Measurements from ENCODE around the gene GLIPR1.

DNA sequence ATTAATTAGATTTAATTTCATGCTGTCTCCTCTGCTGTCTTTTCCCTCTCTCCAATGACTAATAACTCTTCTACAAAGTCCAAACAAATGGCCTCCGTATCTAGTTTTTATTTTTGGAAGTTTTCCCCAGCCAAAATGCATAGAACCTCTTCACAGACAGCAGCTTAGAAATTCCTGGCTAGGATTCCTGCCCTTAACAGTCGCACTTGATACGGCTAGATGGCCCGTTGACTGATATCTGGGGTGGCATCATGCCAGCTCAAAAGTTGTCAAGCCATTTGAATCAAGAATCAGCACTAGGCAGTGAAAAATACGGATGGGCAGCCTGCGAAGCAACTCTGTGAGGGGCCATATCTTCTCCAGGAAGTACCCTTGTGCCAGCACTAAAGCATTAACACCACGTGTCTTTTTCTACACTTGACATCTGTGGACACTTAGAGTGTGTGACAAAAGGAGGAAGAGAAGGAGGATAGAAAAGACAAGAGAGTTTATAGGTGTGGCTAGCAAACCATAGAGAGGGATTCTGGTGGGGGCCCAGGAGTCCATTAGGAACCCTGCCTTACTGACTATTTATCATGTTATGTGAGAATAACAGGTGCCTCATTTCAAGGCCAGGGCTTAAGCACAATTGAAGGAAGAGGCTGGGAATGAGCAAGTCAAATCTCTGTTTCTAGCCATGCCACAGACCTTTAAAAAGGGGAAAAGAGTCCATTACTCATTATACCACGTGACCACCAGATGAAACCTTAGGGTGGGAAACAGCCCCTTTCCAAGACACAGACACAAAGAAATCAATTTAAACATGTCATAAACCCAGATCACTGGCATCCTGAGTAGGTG, 70.1 kb downstream of the GLIPR1 start:
- TF ChIP-seq SMC3 (IDR thresholded peaks at IDR 0.05; ENCODE audit: borderline replicate concordance, low read length), result no peak
- TF ChIP-seq, protein P1, sequence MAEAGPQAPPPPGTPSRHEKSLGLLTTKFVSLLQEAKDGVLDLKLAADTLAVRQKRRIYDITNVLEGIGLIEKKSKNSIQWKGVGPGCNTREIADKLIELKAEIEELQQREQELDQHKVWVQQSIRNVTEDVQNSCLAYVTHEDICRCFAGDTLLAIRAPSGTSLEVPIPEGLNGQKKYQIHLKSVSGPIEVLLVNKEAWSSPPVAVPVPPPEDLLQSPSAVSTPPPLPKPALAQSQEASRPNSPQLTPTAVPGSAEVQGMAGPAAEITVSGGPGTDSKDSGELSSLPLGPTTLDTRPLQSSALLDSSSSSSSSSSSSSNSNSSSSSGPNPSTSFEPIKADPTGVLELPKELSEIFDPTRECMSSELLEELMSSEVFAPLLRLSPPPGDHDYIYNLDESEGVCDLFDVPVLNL (IDR thresholded peaks at IDR 0.05; ENCODE audit: low read depth, low read length), result no peak
- TF ChIP-seq, protein P2, sequence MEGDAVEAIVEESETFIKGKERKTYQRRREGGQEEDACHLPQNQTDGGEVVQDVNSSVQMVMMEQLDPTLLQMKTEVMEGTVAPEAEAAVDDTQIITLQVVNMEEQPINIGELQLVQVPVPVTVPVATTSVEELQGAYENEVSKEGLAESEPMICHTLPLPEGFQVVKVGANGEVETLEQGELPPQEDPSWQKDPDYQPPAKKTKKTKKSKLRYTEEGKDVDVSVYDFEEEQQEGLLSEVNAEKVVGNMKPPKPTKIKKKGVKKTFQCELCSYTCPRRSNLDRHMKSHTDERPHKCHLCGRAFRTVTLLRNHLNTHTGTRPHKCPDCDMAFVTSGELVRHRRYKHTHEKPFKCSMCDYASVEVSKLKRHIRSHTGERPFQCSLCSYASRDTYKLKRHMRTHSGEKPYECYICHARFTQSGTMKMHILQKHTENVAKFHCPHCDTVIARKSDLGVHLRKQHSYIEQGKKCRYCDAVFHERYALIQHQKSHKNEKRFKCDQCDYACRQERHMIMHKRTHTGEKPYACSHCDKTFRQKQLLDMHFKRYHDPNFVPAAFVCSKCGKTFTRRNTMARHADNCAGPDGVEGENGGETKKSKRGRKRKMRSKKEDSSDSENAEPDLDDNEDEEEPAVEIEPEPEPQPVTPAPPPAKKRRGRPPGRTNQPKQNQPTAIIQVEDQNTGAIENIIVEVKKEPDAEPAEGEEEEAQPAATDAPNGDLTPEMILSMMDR (IDR thresholded peaks at IDR 0.05 in 2 of 3, conservative IDR thresholded peaks at IDR 0.05 in 1 of 3; ENCODE audit: control insufficient read depth in 2 of 3, extremely low read depth in 1 of 3, insufficient read depth in 1 of 3, low read depth in 3 of 3, low read length in 3 of 3), result no peak
- no peak for TF ChIP-seq POLR2A (IDR thresholded peaks at IDR 0.05; ENCODE audit: low read depth, low read length)
- TF ChIP-seq YY1 (IDR thresholded peaks at IDR 0.05; ENCODE audit: low read depth, low read length), result no peak
- TF ChIP-seq NFIC (IDR thresholded peaks at IDR 0.05; ENCODE audit: low read depth, low read length), result no peak
- TF ChIP-seq, protein P3, sequence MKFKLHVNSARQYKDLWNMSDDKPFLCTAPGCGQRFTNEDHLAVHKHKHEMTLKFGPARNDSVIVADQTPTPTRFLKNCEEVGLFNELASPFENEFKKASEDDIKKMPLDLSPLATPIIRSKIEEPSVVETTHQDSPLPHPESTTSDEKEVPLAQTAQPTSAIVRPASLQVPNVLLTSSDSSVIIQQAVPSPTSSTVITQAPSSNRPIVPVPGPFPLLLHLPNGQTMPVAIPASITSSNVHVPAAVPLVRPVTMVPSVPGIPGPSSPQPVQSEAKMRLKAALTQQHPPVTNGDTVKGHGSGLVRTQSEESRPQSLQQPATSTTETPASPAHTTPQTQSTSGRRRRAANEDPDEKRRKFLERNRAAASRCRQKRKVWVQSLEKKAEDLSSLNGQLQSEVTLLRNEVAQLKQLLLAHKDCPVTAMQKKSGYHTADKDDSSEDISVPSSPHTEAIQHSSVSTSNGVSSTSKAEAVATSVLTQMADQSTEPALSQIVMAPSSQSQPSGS (IDR thresholded peaks at IDR 0.05; ENCODE audit: low read length), result no peak
- TF ChIP-seq, protein P4, sequence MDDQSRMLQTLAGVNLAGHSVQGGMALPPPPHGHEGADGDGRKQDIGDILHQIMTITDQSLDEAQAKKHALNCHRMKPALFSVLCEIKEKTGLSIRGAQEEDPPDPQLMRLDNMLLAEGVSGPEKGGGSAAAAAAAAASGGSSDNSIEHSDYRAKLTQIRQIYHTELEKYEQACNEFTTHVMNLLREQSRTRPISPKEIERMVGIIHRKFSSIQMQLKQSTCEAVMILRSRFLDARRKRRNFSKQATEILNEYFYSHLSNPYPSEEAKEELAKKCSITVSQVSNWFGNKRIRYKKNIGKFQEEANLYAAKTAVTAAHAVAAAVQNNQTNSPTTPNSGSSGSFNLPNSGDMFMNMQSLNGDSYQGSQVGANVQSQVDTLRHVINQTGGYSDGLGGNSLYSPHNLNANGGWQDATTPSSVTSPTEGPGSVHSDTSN (IDR thresholded peaks at IDR 0.05; ENCODE audit: insufficient replicate concordance, low read depth, low read length), result no peak

Measured in GM12878 (cell line).